GM18861 (cell line): ENCODE measurements around the gene COX20.

ENCODE experiments used
- ATAC-seq: cut with Tn5 transposase; IDR thresholded peaks from one replicate; pipeline ENCODE4 v1.9.1; 2021; ENCODE audit not compliant: unreplicated experiment

COX20 gene

DNA sequence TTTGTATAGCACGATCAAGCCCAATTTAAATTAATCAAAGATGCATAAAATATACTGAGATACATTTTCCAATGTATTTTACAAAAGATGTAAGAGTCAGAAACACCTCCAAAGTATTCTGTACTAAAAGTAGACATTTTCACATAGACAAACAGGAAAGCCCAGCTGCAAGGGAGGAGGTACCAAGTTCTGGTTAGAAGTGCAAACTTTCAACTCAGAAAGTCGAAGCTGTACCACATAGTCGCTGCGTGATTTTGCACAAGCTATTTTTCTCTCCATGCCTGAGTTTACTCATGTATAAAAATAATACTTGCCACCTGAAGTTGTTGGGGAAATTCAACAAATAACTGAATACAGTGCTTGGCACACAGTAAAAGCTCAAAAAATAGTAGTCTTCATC is 34.5 kb downstream of the COX20 start:
- no peak for ATAC-seq

DNA sequence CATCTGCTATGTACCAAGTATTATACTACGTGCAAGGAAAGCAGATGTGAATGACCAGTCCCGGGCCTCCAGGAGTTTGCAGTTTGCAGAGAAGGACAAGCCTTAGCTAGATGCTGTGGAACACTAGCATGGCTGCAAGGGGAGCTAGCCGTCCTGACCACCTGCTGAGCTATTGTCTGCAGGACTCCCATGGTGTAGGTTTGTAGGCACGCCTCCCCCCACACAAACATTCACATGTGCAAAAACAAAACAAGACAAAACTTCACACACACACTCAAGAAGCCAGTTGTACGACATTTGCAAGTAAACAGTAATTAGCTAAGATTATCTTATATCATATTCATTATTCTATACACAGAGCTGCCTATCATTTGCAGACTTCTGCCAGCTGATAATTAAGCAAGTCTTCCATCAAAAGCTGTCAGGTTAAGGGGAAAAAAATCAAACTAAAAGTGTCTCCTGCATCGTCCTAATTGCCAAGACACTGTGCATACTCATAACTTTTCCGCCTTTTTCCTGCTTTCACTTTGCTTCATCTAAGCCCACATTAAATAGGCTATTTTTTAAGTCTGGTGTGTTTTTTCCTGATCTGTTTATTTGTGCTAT is 39.6 kb downstream of the COX20 start:
- no peak for ATAC-seq

DNA sequence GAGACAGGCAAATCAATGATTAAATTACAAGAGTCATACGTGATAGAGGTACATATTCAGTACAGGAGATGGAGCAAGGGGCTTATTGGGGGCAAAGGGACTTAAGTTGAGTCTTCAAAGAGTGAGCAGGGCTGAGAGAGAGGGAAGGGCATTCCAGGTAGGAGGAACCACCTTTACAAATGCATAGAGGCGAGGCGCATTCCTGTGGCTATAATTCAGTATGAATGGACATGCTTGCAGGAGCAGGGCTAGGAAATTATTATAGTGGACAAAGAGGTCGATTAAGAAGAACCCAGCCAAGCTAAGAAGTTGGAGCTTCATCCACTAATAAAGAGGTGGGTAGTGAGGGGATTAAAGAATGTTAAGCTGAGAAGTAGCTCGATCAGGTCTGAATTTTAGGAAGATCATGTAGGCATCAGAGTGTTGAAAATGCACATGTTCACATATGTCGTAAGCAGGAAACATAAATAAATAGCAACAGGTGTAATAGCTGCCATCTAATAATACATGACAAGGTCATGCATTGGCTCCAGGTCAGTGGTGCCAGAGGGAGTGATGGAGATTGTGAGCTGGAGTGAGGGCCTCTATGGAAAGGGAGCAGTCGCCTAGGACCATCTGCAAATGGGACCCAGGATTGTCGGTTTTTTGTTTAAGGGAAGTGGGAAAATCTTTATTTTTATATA is 40.9 kb downstream of the COX20 start:
- ATAC-seq, result no peak

DNA sequence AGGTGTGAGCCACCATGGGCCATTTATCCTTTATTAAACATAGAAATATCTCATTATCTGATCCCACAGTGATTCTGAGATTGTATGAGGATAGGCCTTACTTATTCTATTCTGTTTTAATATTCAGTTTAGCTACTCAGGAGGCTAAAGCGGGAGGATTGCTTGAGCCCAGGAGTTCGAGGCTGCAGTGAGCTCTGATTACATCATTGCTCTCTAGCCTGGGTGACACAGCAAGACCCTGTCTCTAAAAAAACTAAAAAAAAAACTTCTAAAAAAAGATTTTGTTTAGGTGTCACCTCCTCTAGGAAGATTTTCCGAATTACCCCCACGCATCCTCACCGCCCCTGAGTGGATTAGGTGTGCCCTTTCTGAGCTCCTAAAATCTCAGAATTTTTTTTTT is 43.2 kb downstream of the COX20 start:
- ATAC-seq, result no peak

DNA sequence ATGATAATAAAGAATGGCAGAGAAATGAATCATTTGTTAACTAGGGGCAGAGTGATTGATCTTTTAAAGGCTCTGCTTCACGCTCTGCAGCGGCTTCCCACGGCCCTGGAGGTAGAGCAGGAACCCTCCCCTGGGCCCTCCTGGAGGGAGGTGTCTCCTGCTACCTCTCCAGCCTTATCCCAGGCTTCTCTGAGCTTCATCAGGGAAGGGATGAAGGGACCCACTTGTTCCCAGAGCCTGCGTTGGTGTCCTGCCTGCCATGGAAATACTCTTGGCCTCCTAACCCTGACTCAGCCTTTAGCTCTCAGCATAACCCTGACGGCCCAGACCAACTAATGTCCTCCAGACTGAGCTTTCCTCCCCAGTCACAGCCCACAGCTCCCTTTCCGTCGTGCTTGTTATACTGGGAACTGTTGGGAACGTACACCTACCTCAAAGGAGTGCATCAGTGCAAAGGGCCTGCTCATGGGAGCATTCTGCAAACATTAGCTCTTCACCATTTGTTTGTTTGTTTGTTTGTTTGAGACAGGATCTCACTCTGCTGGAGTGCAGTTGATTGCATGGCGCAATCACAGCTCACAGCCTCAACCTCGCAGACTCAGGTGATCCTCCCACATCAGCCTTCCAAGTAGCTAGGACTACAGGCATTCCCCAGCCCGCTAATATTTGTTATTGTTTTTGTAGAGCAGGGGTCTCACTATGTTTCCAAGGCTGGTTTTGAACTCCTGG is 46.3 kb downstream of the COX20 start:
- ATAC-seq, result no peak

DNA sequence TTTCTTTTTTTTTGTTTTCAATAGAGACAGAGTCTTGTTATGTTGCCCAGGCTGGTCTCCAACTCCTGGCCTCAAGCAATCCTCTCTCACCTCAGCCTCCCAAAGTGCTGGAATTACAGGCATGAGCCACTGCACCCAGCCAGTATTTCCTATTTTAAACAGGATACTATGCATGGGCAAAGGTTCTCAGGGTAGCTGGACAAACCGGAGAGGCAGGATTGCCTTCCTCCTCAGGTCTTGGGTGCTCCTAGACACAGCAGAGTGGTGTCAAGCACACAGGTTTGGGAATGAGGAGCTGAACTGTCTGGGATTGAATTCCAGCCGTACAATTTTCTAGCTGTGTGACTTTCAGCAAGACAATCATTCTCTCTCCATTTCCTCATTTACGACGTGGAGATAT is 51.8 kb downstream of the COX20 start:
- no peak for ATAC-seq

DNA sequence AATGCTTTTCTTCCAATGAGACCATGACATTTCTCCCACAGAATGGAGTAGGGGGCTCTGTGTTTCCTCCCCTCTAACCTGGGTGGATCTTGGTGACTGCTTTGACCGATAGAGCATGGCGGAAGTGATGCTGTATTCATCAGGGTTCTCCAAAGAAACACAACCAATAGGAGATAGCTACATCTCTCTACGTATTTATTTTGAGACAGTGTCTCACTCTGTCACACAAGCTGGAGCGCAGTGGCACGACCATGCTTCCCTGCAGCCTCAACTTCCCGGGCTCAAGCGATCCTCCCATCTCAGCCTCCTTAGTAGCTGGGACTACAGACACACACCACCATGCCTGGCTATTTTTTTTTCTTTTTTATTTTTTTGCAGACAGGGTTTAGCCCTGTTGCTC is 58.4 kb downstream of the COX20 start:
- ATAC-seq, result no peak
